GDM1 (cell line): ENCODE measurements around the gene COPZ2.
"Not testable (repeated sequence)": the region's sequence is repeated elsewhere in the genome, so short reads cannot be mapped to it uniquely, and the experiment has no call there.

Experiments used
- DNase-seq: peaks from one replicate; lab custom pipeline; 2025; lab: John Stamatoyannopoulos, UW

Gene COPZ2

DNA sequence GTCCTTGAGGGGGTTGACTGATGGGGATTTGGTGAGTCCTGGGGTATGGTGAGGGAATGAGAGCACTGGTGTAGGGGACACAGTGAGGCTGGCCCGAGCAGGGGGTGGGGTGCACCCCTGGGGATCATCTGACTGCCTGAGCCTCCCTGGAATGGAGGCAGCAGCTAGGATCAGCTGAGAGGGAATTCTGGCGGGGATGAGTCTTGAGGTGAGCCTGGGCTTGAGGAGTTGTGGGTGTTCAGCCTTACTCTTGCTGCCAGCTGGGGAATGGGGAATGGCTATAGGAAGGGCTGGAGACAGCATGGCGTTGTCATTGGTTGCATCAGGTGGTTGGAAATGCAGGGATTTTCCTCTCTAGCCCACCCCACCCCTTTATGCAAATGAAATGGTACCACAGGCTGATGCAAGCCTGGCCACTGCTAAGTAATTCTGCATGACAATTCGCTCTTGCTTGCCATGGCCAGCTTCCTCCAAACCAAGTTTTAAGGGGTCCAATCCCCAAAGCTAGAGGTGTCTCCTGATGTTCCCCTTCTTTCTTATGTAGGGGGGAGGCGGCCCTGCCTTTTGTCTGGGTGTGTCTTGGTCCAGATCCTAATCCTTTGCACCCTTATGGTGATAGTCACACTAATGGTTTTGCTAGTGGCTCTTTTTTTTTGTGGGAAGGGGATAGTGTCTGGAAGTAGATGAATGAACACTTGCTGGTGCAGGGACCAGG is 18.1 kb upstream of the COPZ2 start:
- no peak for DNase-seq

DNA sequence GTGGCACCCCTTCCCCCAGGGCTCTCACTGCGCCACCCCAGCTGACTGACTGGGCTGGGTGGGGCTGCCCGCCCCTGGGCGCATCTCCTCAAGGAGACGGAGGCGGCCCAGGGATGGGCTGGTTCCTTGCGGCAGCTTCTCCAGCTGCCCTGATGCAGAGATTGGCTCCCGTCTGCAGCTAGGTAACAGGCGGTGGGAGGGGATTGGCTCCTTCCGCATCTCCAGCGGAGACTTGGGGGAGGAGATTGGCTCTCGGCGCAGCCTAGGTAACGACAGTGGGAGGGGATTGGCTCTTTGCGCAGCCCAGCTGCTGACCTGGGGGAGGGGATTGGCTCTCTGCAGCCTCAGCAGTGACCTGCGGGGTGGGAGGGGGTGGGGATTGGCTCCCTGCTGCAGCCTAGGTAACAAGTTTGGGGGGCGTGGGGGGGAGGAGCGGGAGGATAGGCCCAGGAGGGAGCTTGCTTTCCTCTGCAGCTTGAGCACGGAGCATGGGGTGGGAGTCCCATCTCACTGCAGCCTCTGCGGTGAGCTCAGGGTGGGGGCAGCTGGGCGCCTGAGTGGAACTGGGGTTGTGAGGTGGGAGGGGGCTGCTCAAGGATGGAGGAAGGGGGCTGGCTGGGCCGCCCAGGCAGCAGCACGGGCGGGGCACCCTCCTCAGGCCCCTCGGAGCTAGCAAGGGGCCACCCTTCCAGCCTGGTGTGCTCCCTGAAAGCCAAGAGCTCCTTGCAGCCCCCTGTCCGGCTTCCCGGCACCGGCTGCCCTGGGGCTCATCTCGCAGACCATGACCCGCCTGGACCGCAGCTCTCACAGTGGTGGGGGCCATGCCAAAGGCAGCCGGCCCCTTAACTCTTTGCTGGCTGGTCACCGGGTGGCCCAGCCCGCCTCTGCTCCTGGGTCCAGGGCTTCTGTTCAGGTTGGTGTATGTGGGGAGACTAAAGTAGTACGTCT is 16.9 kb upstream of the COPZ2 start:
- DNase-seq, result no peak

DNA sequence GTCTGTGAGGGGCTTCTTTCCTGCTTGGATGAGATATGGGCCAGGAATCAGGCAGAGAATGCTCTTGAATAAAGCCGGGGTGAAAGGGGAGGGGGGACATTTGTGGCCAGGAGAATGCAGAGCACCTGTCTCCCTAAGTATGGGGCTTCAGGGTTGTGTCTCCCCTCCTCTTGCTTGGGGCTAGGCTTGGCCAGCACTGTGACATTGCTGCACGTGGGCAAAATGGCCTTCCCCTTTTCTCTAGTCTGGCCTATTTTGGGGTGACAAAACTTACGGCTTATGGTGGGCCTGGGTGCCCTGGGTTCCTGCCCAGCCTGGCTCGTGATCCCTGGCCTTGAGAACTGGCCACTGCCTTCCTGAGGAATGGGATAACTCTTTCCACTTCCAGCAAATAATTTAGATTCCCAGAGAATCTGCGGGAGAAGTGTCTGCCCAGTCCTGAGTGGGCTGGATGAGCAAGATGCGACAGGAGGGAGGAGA is 16.2 kb upstream of the COPZ2 start:
- no peak for DNase-seq

DNA sequence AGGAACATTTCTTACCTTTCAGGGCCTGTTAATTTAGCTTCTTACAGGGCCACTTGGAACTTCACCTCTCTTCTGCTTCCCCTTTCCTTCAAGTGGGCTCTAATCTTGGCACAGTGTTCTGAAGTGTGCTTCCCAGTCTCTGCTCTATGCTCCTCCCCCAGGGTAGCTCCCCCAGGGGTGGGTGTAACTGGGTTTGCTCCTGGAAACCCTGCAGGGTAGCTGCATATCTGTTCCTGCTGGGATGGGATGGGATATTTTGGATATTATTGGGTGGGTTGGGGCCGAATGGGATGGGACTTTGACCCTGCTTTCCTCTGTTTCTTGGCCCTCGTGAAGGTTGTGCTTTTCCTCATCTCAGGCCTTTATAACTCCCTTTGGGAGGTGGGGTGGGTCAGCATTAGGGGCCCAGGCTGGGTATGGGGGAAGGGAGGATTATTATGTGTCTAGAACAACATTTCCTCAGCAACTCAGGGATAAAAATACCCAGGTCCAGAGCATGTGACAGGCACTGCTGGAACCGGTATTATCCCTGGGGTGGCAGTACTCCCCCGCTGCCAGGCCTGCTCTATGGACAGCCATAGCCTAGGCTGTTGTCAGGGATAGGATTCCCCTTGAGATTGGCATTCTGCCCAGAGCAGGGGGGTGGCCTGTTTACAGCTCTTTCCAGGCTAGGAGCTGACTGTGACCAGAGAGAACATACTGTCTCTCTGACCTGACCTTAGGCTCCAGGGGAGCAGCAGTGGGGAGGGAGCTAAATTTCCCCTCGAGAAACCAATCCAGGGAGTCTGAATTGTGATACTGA is 15.6 kb upstream of the COPZ2 start:
- no peak for DNase-seq

DNA sequence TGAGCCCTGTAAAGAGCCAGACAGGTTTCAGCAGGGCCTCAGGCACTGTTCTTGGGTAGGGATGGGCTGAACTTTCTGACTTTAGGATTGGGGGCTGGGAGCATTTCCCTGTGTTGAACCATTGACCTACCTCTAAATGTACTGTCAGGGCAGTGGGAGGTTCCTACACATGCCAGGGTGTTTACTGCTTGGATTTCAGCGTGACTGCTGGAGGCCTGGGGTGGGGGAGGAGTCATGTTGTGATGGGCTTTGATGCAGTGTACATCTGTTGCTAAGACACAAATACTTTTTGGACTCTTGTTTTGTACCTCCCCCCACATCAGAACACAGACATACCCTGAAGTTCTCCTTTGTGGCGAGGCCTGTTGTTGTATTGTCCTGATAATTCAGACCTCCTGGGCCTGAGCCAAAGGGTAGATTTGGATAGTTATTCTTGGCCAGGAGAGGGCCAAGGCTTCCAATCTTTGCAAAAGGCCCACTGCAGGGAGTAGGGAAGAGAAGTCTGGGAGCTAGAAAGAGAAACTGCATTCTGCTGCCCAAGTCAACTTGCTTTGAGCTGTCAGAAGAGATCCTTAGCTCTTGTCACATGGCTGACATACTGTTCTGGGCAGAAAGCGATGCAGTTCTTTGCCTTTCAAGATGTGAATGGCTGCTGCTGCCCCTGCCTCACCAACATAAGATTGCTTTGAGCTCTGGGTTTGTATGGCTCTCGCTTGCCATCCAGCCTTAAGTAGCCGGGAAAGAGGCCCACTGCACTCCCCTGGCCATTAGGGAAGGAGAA is 14.3 kb upstream of the COPZ2 start:
- no peak for DNase-seq

DNA sequence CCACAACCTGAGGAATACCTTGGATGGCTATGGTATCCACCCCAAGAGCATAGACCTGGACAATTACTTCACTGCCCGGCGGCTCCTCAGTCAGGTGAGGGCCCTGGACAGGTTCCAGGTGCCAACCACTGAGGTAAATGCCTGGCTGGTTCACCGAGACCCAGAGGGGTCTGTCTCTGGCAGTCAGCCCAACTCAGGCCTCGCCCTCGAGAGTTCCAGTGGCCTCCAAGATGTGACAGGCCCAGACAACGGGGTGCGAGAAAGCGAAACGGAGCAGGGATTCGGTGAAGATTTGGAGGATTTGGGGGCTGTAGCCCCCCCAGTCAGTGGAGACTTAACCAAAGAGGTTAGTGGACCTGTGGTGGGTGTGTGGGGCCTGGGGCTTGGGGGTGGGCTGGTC is 13.7 kb upstream of the COPZ2 start:
- DNase-seq, result no peak

DNA sequence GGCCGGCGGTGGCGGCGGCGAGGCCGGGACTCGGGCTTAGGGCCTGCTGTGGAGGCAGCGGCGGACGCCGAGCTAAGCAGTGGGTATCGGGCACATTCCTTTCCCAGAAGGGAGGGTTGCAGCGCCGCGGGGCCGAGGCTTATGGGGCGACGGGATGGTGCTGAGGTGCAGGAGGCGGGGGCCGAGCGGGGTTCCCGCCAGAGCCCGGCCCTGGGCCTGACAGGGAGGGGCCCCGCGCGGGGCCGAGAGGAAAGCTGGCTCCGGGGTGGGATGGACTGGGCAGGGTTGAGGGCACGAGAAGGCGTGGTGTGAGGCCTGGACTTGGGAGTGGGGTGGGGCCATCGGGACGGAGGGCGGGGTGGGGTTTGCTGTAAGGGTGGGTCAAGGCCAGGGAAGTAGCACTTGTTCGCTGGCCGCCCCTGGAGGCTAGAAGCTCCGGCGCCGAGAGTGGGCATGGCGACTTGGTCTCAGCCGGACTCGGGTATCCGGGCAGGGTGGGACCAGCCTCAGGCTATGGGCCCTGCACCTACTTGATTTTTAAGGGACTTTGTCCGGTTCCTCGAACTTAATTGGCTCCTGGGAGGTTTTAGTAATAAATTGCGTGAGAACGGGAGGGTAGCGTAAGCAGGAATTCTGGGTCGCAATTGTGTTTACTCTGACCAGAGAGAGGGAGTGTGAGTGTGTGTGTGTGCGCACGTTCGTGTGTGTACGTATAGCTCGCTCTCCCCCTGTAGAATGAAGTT is 11.0 kb upstream of the COPZ2 start:
- peak; percentile 80 for DNase-seq

DNA sequence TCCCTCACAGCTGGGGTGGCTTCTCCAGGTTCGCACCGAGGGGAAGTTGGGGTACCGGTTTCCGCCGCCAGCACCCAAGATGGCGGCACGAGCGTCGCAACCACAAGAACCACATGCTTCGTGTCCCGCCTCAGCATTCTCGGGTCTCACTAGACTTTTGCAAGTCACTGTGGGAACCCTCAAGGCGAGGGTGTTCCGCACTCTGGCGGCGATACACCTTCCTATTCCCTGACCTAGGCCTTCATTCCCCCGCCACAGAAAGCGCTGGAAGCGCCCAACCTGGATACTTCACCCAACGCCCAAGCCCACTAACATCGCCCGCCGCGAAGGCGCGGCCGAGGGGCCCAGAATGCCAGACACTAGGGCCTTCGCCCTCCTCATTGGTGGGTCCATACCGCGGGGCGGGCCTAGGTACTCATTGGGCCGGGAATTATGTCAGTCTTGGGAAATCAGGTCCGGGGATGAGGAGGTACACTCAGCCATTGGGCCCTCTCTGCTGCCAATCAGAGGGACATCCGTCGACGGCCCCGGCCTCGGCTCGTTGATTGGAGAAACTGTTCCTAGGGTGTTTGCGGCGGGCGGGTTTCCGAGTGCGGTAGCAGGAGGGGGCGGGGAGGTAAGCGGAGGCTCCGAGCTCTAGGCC is 10.3 kb upstream of the COPZ2 start, which contains the start of gene NFE2L1:
Gene NFE2L1, plus strand, starts transcription at position 619 of the 643 bp plus-strand sequence. CDS start 2,760 bp downstream, outside the sequence.
- DNase-seq, result peak; percentile 99

DNA sequence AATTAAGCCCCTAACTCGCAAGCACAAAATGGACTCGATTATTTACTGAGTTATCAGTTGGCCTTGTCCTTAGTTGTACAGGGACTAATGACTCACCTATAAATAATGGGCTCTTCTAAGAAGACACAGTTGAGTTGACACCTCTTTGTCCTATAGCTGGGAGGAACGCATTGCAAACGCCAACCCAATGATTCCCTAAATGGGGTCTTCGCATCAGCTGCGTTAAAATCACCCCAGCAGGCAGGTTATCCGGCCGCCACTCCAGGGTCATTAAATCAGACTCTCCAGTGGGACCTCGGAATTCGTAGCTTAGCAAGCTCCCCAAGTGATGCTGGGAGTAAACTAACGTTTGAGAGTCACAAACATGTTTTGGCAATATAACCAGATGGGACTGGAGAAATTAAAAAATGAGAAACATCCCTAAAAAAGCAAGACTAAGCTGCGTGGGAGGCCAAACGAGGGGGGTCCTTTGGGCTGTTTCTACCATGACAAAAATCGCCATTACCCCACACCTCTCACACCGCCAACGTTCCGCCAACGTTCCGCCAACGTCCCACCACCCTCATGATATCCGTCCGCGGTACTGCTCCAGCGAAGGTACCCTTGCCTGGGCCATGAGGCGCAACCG is 9.6 kb upstream of the COPZ2 start:
- no peak for DNase-seq

DNA sequence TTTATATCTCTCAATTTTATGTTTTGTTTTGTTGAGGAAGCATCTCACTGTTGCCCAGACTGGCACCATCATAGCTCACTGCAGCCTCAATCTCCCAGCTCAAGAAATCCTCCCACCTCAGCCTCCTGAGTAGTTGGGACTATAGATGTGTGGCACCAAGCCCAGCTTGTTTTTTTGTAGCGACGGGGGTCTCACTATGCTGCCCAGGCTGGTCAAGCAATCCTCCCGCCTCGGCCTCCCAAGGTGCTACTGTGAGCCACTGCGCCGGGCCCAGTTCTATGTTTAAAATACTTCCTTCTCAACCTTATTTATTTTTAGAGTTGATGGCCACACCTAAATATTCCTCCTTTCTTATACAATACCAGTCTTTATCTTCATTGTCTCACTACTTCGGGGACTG is 8.7 kb upstream of the COPZ2 start:
- DNase-seq, result no peak

DNA sequence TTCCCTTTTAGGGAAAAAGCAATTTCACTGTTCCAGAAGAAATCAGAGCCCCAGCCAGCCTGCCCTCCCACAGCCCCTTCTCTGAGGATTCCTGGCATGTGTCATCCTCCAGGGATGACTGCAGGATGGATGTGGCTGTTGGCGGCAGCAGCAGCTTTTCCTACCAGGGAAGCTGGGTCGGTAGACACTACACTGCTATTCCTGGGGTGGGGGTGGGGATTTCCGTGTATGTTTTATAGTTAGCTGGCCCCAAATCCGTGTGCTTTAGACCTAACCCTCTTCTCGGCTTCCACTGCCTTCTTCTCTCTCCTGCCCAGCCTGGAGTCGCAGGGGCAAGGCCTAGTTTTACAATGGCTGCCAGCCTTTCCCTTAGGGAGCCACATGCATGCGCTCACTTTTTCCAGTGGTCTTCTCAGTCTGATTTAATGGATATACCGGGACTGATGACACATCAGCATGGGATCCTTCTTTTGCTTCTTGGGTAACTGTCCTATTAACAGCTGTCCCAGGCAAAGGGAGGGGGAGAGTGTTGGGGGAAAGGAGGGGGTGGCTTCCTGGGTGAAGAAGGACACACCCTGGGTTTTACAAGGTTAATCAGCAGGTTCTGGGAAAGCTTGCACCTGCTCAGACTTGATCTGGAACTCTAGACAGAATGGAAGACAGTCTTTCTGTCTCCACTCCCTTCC is 7.9 kb upstream of the COPZ2 start:
- DNase-seq, result no peak

DNA sequence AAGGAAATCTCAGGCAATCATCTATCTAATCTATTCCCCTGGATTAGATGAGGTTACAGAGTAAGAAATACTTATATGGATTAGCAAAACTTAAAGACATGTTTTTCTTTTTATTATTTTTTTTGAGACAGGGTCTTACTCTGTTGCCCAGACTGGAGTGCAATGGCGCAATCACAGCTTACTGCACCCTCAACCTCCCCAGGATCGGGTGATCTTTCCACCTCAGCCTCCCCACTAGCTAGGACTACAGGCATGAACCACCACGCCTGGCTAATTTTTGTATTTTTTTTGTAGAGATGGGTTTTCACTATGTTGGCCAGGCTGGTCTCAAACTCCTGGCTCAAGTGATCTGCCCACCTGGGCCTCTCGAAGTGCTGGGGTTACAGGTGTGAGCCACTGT is 7.3 kb upstream of the COPZ2 start:
- DNase-seq, result no peak

DNA sequence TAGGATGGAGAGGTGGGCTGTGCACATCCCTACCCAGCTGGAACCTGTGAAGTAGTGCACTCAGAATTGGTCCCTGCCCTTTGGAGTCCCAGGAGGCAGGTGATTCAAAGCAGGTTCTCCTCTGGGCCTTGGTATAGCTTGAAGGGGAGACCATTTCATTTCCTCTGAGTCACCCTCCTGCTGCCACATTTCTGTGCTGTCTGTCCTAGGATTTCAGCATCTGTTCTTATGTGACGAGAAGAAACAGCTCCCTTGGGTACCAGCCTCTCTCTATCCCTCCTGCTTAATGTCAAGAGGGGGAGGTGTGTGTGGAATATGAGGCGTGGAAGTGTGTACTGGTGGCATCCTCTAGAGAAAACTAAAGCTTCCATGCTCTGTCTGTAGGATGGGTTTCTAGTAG is 5.6 kb upstream of the COPZ2 start:
- DNase-seq, result no peak

DNA sequence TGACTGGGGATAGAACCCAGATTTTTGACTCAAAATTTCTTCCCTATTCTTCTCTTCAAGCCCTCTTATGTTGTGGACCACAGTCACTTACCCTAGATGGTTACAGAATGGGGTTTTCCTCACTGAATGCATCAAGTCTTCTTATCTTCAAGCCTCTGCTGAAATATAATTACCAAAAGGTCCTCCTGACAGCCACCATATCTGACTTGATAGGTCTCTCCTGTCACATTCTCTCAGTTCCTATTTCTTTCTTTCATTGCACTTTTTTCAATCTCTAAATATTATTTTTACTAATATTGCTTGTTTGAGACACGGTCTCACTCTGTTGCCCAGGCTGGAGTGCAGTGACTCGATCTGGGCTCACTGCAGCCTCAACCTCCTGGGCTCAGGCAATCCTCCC is 1.1 kb upstream of the COPZ2 start:
- DNase-seq, result no peak

DNA sequence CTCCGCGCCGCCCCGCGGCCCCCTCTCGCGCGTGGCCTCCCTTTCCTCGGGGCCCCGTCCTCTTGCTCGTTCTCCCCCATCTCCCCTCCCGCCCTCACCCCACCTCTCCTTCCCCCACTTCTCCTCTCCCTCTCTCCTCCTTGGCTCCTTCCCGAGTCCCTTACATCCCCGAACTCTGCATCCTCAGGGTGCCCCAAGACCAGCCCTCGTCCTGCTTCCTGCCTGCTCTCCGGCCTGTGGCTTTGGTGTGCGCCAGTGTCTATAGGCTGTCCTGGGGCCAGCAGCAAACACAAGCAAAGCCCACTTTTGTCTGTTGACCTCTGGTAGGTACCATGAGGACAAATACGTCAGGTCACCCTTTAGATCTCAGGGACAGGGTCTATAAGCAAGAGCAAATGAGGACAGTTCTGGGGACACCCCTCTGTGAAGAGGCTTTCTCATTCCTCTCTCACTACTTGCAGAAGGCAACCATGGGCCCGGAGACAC is 284 bp upstream of the COPZ2 start:
- DNase-seq, result no peak

DNA sequence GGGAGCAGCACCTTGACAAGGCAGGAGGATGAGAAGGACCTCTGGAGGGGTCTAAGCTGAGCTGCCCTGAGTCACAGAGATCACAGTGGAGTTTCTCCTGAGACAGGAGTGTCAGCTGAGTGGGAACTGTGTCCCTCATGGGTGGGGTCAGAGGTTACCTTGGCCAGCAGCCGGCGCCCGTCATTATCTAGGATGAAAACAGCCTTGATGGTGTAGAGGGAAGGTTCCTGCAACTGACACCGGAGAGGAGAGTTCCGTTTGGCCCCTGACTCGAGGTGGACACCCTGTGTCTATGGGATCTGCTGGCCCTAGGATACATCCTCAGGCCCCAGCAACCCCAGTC is 933 bp downstream of the COPZ2 start:
- DNase-seq, result no peak

DNA sequence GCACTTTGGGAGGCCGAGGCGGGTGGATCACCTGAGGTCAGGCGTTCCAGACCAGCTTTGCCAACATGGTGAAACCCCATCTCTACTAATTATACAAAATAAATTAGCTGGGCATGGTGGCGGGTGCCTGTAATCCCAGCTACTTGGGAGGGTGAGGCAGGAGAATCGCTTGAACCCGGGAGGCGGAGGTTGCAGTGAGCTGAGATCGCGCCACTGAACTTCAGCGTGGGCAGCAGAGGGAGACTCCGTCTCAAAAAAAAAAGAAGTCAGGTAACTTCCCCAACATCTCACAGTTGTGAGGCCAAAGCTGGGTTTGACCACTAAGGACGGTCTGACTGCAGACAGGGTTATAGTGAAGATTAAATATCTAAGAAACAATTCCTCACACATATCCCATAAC is 2.9 kb downstream of the COPZ2 start:
- not testable (repeated sequence) for DNase-seq

DNA sequence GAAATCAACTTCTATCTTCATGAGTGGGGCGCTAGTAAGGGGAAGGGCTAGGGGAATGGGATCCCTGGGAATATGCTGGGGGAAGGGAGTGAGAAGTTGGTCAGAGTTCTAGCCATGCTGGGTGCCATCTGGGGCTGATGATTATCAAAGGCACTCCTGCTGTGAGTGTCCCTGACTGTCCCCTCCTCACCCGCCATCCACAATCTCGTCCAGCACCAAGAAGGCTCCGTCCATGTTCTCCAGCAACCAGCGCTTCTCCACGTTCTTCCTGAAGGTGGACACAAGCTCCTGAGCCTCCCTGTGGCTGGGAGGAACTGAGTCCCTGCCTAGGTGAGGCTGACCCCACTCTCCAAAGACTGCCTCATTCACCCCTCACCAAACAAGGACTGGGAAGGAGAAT is 5.6 kb downstream of the COPZ2 start:
- no peak for DNase-seq

DNA sequence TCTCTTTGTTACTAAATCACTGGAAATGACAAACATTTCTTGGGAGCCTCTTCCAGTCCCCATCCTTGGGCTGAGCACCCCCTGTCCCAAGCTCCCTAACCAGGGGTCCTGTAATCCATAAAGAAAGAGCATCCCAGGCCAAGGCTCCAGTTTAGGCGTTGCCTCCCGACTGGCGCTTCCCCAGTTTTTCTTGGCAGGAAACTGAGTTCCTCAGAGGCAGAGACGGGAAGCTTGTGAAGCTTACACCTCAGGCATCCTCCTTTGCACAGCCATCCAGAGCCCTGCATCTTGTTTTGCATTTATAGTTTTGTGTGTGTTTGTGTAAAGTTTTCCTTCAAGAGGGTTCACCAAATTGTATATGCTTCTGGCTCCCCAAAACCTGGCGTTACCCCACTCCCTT is 7.1 kb downstream of the COPZ2 start:
- no peak for DNase-seq
